Liver (tissue), 9 donors: ENCODE results near the gene ADAMTS19. TPM values are rescaled to one million over a fixed set of nuclear protein-coding genes. Genes with fewer than 3 reads are reported as not detected.

ENCODE experiments used
- DNase-seq: peaks from one replicate; pipeline ENCODE4 v3.0.0-alpha.2; 2017; ENCODE audit warnings: low spot score
- H3K27ac ChIP-seq, 2 donors: one replicate each; pipeline ENCODE4 v1.7.0; 2013; ENCODE audit warnings: inconsistent platforms in 2 of 2, low read length in 2 of 2, control low read depth in 1 of 2, low read depth in 1 of 2, mild to moderate bottlenecking in 1 of 2
- H3K27me3 ChIP-seq, 4 donors: one replicate each; pipeline versions ENCODE4 v1.6.1 to v1.7.0; 2013; ENCODE audit warnings: low read length in 3 of 4, inconsistent platforms in 1 of 4, mild to moderate bottlenecking in 1 of 4, moderate library complexity in 1 of 4; ENCODE audit not compliant: control insufficient read depth in 4 of 4, insufficient read depth in 4 of 4
- H3K36me3 ChIP-seq, 4 donors: one replicate each; pipeline versions ENCODE4 v1.6.1 to v1.7.0; 2013; ENCODE audit warnings: low read length in 3 of 4, mild to moderate bottlenecking in 3 of 4, low read depth in 1 of 4, moderate library complexity in 1 of 4; ENCODE audit not compliant: control insufficient read depth in 4 of 4, insufficient read depth in 3 of 4
- H3K4me1 ChIP-seq, 4 donors: one replicate each; pipeline versions ENCODE4 v1.6.1 to v1.7.0; 2013; ENCODE audit warnings: low read length in 3 of 4, mild to moderate bottlenecking in 3 of 4, moderate library complexity in 1 of 4; ENCODE audit not compliant: control insufficient read depth in 4 of 4, insufficient read depth in 4 of 4
- H3K4me3 ChIP-seq, 3 donors: one replicate each; pipeline versions ENCODE4 v1.6.1 to v1.7.0; 2013; ENCODE audit warnings: low read length in 3 of 3, control low read depth in 1 of 3, low read depth in 1 of 3, mild to moderate bottlenecking in 1 of 3
- H3K9ac ChIP-seq, 2 donors: one replicate each; pipeline ENCODE4 v1.7.0; 2013; ENCODE audit warnings: low read length in 2 of 2, mild to moderate bottlenecking in 2 of 2, moderate library complexity in 2 of 2, control low read depth in 1 of 2, low read depth in 1 of 2
- H3K9me3 ChIP-seq, 4 donors: one replicate each; pipeline versions ENCODE4 v1.6.1 to v1.7.0; 2013; ENCODE audit warnings: low read length in 3 of 4; ENCODE audit not compliant: control insufficient read depth in 4 of 4
- EGR1 ChIP-seq, 2 donors: IDR thresholded peaks; 2 replicates each; pipeline ENCODE4 v1.6.1; 2016 to 2018; ENCODE audit warnings: antibody characterized with exemption in 2 of 2, low read depth in 2 of 2
- FOXA1 ChIP-seq: IDR thresholded peaks from 2 replicates; pipeline ENCODE4 v1.6.1; 2016; ENCODE audit warnings: antibody characterized with exemption
- FOXA2 ChIP-seq: IDR thresholded peaks from 2 replicates; pipeline ENCODE4 v1.6.1; 2016; ENCODE audit warnings: antibody characterized with exemption
- GABPA ChIP-seq, 2 donors: IDR thresholded peaks in 1 of 2; conservative IDR thresholded peaks in 1 of 2; 2 replicates each; pipeline ENCODE4 v1.6.1; 2016; ENCODE audit warnings: antibody characterized with exemption in 2 of 2, mild to moderate bottlenecking in 1 of 2, moderate library complexity in 1 of 2
- HNF4A ChIP-seq, 2 donors: conservative IDR thresholded peaks; 2 replicates each; pipeline ENCODE4 v1.6.1; 2016; ENCODE audit warnings: antibody characterized with exemption in 2 of 2, mild to moderate bottlenecking in 2 of 2
- HNF4G ChIP-seq: IDR thresholded peaks from 2 replicates; pipeline ENCODE4 v1.6.1; 2016; ENCODE audit warnings: antibody characterized with exemption
- JUND ChIP-seq, 2 donors: IDR thresholded peaks; 2 replicates each; pipeline ENCODE4 v1.6.1; 2016; ENCODE audit warnings: antibody characterized with exemption in 2 of 2
- NR2F2 ChIP-seq: IDR thresholded peaks from 2 replicates; pipeline ENCODE4 v1.6.1; 2016; ENCODE audit warnings: antibody characterized with exemption
- RAD21 ChIP-seq, 2 donors: IDR thresholded peaks; 2 replicates each; pipeline ENCODE4 v1.6.1; 2016; ENCODE audit warnings: antibody characterized with exemption in 2 of 2, mild to moderate bottlenecking in 2 of 2
- RXRA ChIP-seq, 2 donors: IDR thresholded peaks; 2 replicates each; pipeline ENCODE4 v1.6.1; 2017 to 2018; ENCODE audit warnings: antibody characterized with exemption in 2 of 2, mild to moderate bottlenecking in 1 of 2
- SP1 ChIP-seq: IDR thresholded peaks from 2 replicates; pipeline ENCODE4 v1.6.1; 2018; ENCODE audit warnings: antibody characterized with exemption, mild to moderate bottlenecking
- TAF1 ChIP-seq: conservative IDR thresholded peaks from 2 replicates; pipeline ENCODE4 v1.6.1; 2016; ENCODE audit warnings: antibody characterized with exemption, mild to moderate bottlenecking
- YY1 ChIP-seq: IDR thresholded peaks from 2 replicates; pipeline ENCODE4 v1.6.1; 2016; ENCODE audit warnings: antibody characterized with exemption, mild to moderate bottlenecking
- WGBS: extraction: QIAGEN DNeasy Blood & Tissue Kit; methylation state at CpG from one replicate; pipeline ENCODE4 v1.1.7; 2013; 5-methylcytosine and 5-hydroxymethylcytosine counted together
- polyA plus RNA-seq, 2 donors: library from polyadenylated mRNA; stranded (reverse) in 1 of 2; unstranded in 1 of 2; fragments of 200-250 nt in 1 of 2; fragments of >200 nt in 1 of 2; fragmentation: Nextera tagmentation in 1 of 2; extraction: Ambion mirVana in 1 of 2; gene quantifications; one replicate each; pipeline versions ENCODE4 v1.2.1 to v1.2.3, GENCODE V29; 2013 to 2015
- total RNA-seq, 2 donors: library from RNA; depleted of rRNA; stranded (reverse); fragments of >200 nt; gene quantifications; one replicate each; pipeline ENCODE4 v1.2.3, GENCODE V29; 2014
- TF ChIP-seq, protein P1 (sequence below): IDR thresholded peaks from 2 replicates; pipeline ENCODE4 v1.6.1; 2016; ENCODE audit warnings: antibody characterized with exemption
- TF ChIP-seq, protein P2 (sequence below): IDR thresholded peaks from 2 replicates; pipeline ENCODE4 v1.6.1; 2016; ENCODE audit warnings: antibody characterized with exemption, mild to moderate bottlenecking
- TF ChIP-seq, protein P3 (sequence below): fragments of 150-350 bp; IDR thresholded peaks from 2 replicates; pipeline ENCODE4 v1.5.1; 2017; ENCODE audit warnings: improper control_type of control experiment, low read depth, low read length; ENCODE audit not compliant: missing input control
- TF ChIP-seq, protein P4 (sequence below): IDR thresholded peaks from 2 replicates; pipeline ENCODE4 v1.6.1; 2016; ENCODE audit warnings: antibody characterized with exemption
- TF ChIP-seq, protein P5 (sequence below): IDR thresholded peaks from 2 replicates; pipeline ENCODE4 v1.6.1; 2016; ENCODE audit warnings: antibody characterized with exemption
- donor health status: healthy.
- donor health status: healthy.
- donor health status: healthy.
- donor health status: healthy.
- donor health status: healthy.

Gene ADAMTS19
- total and polyA plus RNA-seq, 4 donors: 0.09 TPM; not detected in 3

DNA sequence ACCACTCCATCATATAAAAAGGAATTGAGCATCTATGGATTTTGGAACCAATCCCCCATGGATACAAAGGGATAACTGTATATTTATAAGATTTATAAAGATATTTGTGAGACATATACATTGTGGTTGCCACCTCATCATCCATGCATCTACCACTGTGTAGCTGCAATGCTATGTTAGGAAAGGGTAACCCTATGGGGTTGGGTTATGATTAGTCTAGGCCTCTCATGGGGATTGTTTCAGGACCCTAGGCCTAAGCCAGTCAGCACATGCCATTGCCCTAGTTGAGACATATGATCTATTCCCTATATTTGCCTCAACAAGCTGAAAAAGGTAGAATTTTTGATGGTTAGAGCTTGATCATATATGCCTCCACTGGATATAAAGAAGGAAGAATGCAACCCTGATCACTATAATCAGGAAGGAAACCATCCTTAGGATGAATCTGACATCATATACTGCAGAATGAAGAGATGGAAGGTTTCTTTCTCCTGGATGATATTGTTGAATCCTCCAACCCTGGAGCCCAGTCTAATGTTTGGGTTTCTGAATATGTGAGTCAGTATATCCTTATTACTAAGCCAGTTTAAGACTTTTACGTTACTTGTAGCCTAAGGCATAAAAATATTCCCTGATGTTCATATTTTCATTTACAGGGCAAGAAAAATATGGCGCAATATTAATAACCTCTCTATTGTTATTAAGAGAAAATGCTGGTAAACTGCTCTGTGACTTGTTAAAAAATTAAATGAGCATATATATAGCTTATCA, 94.2 kb downstream of the ADAMTS19 start:
- no peaks in the 10 kb centered on the region for H3K36me3 ChIP-seq
- H3K4me1 ChIP-seq: no peaks in the 10 kb centered on the region
- DNase-seq: no peak
- no peak overlapping the region for H3K4me3 ChIP-seq
- no peak overlapping the region for H3K9ac ChIP-seq
- WGBS: 76% methylated on average over 2 of the region's 2 CpGs
- TF ChIP-seq RAD21 (IDR thresholded peaks at IDR 0.05) (no peak), SP1 (no peak), NR2F2 (no peak), GABPA (IDR thresholded peaks at IDR 0.05 in 1 of 2, conservative IDR thresholded peaks at IDR 0.05 in 1 of 2) (no peak), JUND (IDR thresholded peaks at IDR 0.05) (no peak), FOXA2 (no peak), RXRA (IDR thresholded peaks at IDR 0.05) (no peak), FOXA1 (no peak), YY1 (no peak), HNF4A (conservative IDR thresholded peaks at IDR 0.05) (no peak), EGR1 (IDR thresholded peaks at IDR 0.05; ENCODE audit: low read depth in 2 of 2) (no peak), HNF4G (no peak), TAF1 (no peak)
- TF ChIP-seq, protein P1, sequence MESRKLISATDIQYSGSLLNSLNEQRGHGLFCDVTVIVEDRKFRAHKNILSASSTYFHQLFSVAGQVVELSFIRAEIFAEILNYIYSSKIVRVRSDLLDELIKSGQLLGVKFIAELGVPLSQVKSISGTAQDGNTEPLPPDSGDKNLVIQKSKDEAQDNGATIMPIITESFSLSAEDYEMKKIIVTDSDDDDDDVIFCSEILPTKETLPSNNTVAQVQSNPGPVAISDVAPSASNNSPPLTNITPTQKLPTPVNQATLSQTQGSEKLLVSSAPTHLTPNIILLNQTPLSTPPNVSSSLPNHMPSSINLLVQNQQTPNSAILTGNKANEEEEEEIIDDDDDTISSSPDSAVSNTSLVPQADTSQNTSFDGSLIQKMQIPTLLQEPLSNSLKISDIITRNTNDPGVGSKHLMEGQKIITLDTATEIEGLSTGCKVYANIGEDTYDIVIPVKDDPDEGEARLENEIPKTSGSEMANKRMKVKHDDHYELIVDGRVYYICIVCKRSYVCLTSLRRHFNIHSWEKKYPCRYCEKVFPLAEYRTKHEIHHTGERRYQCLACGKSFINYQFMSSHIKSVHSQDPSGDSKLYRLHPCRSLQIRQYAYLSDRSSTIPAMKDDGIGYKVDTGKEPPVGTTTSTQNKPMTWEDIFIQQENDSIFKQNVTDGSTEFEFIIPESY: no peak
- TF ChIP-seq, protein P2, sequence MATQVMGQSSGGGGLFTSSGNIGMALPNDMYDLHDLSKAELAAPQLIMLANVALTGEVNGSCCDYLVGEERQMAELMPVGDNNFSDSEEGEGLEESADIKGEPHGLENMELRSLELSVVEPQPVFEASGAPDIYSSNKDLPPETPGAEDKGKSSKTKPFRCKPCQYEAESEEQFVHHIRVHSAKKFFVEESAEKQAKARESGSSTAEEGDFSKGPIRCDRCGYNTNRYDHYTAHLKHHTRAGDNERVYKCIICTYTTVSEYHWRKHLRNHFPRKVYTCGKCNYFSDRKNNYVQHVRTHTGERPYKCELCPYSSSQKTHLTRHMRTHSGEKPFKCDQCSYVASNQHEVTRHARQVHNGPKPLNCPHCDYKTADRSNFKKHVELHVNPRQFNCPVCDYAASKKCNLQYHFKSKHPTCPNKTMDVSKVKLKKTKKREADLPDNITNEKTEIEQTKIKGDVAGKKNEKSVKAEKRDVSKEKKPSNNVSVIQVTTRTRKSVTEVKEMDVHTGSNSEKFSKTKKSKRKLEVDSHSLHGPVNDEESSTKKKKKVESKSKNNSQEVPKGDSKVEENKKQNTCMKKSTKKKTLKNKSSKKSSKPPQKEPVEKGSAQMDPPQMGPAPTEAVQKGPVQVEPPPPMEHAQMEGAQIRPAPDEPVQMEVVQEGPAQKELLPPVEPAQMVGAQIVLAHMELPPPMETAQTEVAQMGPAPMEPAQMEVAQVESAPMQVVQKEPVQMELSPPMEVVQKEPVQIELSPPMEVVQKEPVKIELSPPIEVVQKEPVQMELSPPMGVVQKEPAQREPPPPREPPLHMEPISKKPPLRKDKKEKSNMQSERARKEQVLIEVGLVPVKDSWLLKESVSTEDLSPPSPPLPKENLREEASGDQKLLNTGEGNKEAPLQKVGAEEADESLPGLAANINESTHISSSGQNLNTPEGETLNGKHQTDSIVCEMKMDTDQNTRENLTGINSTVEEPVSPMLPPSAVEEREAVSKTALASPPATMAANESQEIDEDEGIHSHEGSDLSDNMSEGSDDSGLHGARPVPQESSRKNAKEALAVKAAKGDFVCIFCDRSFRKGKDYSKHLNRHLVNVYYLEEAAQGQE: no peak
- TF ChIP-seq, protein P3, sequence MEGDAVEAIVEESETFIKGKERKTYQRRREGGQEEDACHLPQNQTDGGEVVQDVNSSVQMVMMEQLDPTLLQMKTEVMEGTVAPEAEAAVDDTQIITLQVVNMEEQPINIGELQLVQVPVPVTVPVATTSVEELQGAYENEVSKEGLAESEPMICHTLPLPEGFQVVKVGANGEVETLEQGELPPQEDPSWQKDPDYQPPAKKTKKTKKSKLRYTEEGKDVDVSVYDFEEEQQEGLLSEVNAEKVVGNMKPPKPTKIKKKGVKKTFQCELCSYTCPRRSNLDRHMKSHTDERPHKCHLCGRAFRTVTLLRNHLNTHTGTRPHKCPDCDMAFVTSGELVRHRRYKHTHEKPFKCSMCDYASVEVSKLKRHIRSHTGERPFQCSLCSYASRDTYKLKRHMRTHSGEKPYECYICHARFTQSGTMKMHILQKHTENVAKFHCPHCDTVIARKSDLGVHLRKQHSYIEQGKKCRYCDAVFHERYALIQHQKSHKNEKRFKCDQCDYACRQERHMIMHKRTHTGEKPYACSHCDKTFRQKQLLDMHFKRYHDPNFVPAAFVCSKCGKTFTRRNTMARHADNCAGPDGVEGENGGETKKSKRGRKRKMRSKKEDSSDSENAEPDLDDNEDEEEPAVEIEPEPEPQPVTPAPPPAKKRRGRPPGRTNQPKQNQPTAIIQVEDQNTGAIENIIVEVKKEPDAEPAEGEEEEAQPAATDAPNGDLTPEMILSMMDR: no peak
- H3K27me3 ChIP-seq: no peaks in the 10 kb centered on the region
- H3K27ac ChIP-seq: no peak overlapping the region
- H3K9me3 ChIP-seq: no peaks in the 10 kb centered on the region

DNA sequence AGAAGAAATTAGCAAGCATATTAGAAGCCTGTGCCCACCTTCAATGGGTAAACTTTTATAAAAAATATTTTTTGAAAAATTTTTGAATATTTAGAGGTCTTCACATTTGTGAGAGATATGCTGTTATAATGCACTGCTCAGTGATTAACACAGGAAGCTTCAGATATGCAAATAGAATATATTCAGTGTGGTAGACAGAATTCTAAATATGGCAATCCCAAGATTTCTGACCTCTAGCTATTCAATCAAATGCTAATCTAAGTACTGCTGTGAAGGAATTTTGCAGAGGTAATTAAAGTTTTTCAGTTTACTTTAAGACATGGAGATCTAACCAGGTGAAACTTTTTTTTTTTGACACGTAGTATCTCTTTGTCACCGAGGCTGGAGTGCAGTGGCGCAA, 103.5 kb downstream of the ADAMTS19 start:
- no peak for DNase-seq
- no peak overlapping the region for H3K4me3 ChIP-seq
- H3K27ac ChIP-seq: no peak overlapping the region
- no peaks in the 10 kb centered on the region for H3K4me1 ChIP-seq
- no peaks in the 10 kb centered on the region for H3K36me3 ChIP-seq
- WGBS: 92% methylated on average over 3 of the region's 3 CpGs
- H3K9ac ChIP-seq: no peak overlapping the region
- H3K27me3 ChIP-seq: no peaks in the 10 kb centered on the region
- TF ChIP-seq RXRA (IDR thresholded peaks at IDR 0.05): no peak
- TF ChIP-seq, protein P4, sequence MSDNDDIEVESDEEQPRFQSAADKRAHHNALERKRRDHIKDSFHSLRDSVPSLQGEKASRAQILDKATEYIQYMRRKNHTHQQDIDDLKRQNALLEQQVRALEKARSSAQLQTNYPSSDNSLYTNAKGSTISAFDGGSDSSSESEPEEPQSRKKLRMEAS: no peak
- no peak for TF ChIP-seq RAD21 (IDR thresholded peaks at IDR 0.05)
- TF ChIP-seq JUND (IDR thresholded peaks at IDR 0.05): no peak
- TF ChIP-seq, protein P5, sequence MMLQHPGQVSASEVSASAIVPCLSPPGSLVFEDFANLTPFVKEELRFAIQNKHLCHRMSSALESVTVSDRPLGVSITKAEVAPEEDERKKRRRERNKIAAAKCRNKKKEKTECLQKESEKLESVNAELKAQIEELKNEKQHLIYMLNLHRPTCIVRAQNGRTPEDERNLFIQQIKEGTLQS: no peak
- no peak for TF ChIP-seq GABPA (IDR thresholded peaks at IDR 0.05 in 1 of 2, conservative IDR thresholded peaks at IDR 0.05 in 1 of 2)
- TF ChIP-seq, protein P1: no peak
- TF ChIP-seq TAF1: no peak
- no peaks in the 10 kb centered on the region for H3K9me3 ChIP-seq
